Measurements from ENCODE around the gene GSG1L.

- no peak for TF ChIP-seq POLR2A (IDR thresholded peaks at IDR 0.05)
- TF ChIP-seq CTCF (IDR thresholded peaks at IDR 0.05): no peak
These were observed 223.0 kb downstream of the GSG1L start for GRCh38 chr16:27840311-27841060.
